SK-N-SH (cell line): Measurements from ENCODE around the gene AKT2. TPM values are rescaled to one million over a fixed set of nuclear protein-coding genes. Genes with fewer than 3 reads are reported as not detected.

Source experiments
- CTCF ChIA-PET: fragments of 300-600, 350-600 bp; formaldehyde crosslinking; extraction: SDS; loops from one replicate; lab custom pipeline; 2021; lab: Yijun Ruan, JAX
- POLR2A ChIA-PET: fragments of 350-600 bp; sonication (Branson Sonifier 250); formaldehyde crosslinking; extraction: SDS; loops from one replicate; lab custom pipeline; 2020; ENCODE audit warnings: antibody characterized with exemption, inconsistent platforms; lab: Yijun Ruan, JAX
- DNase-seq: peaks from one replicate; pipeline ENCODE4 v3.0.0; 2012
- H2AFZ ChIP-seq: fragments of 200-600 bp; sonication (generic); 2 replicates; pipeline ENCODE4 v1.8.1; 2016; ENCODE audit warnings: antibody characterized with exemption, mild to moderate bottlenecking, low read depth
- H3F3A ChIP-seq: fragments of 200-600 bp; sonication (generic); replicated peaks from 2 replicates; pipeline ENCODE3; 2016; ENCODE audit warnings: antibody characterized with exemption, mild to moderate bottlenecking; ENCODE audit not compliant: insufficient read depth
- H3K27ac ChIP-seq, 2 experiments: fragments of 200-500 bp in 1 of 2; fragments of 200-600 bp in 1 of 2; sonication (Bioruptor generic) in 1 of 2; sonication (generic), shearing (Covaris generic) in 1 of 2; 2 replicates each; pipeline versions ENCODE4 v1.5.1 to v1.6.1; 2014 to 2016; ENCODE audit warnings: low read depth in 2 of 2, inconsistent platforms in 1 of 2, low read length in 1 of 2, mild to moderate bottlenecking in 1 of 2, mixed read lengths in 1 of 2
- H3K27me3 ChIP-seq: fragments of 200-600 bp; sonication (generic), shearing (Covaris generic); 2 replicates; pipeline ENCODE4 v1.6.1; 2016; ENCODE audit warnings: mixed run types; ENCODE audit not compliant: insufficient read depth
- H3K36me3 ChIP-seq, 2 experiments: fragments of 200-500 bp in 1 of 2; fragments of 200-600 bp in 1 of 2; sonication (Bioruptor generic) in 1 of 2; sonication (generic) in 1 of 2; replicated peaks in 1 of 2; 2 replicates each; pipeline versions ENCODE3 to v1.5.1; 2014 to 2016; ENCODE audit warnings: low read length in 1 of 2, mild to moderate bottlenecking in 1 of 2; ENCODE audit not compliant: insufficient read depth in 2 of 2, control insufficient read depth in 1 of 2
- H3K4me1 ChIP-seq, 2 experiments: fragments of 200-500 bp in 1 of 2; fragments of 200-600 bp in 1 of 2; sonication (Bioruptor generic) in 1 of 2; sonication (generic), shearing (Covaris generic) in 1 of 2; 2 replicates each; pipeline versions ENCODE4 v1.5.1 to v1.6.1; 2014 to 2016; ENCODE audit warnings: low read depth in 1 of 2, low read length in 1 of 2, mixed run types in 1 of 2; ENCODE audit not compliant: insufficient read depth in 2 of 2, control insufficient read depth in 1 of 2
- H3K4me2 ChIP-seq: fragments of 200-600 bp; sonication (generic), shearing (Covaris generic); 2 replicates; pipeline ENCODE4 v1.6.1; 2017; ENCODE audit warnings: mixed run types
- H3K4me3 ChIP-seq, 2 experiments: fragments of 200-500 bp in 1 of 2; fragments of 200-600 bp in 1 of 2; sonication (Bioruptor generic) in 1 of 2; sonication (generic), shearing (Covaris generic) in 1 of 2; 2 replicates each; pipeline versions ENCODE4 v1.5.1 to v1.8.1; 2014 to 2016; ENCODE audit warnings: low read depth in 2 of 2, inconsistent platforms in 1 of 2, low read length in 1 of 2, mild to moderate bottlenecking in 1 of 2, mixed read lengths in 1 of 2, moderate library complexity in 1 of 2
- H3K79me2 ChIP-seq: fragments of 200-600 bp; sonication (generic); 2 replicates; pipeline ENCODE4 v1.8.1; 2017; ENCODE audit warnings: mild to moderate bottlenecking; ENCODE audit not compliant: insufficient read depth
- H3K9ac ChIP-seq: fragments of 200-600 bp; sonication (generic); 2 replicates; pipeline ENCODE4 v1.6.1; 2017; ENCODE audit warnings: mixed run types
- H3K9me2 ChIP-seq: fragments of 200-600 bp; sonication (generic); 2 replicates; pipeline ENCODE4 v1.6.1; 2017; ENCODE audit warnings: mixed run types
- H3K9me3 ChIP-seq: fragments of 200-600 bp; sonication (generic); 2 replicates; pipeline ENCODE4 v1.6.1; 2017; ENCODE audit warnings: mixed run types, mild to moderate bottlenecking, moderate library complexity
- H4K20me1 ChIP-seq: fragments of 200-600 bp; sonication (generic); 2 replicates; pipeline ENCODE4 v1.6.1; 2017; ENCODE audit warnings: mild to moderate bottlenecking, mixed run types; ENCODE audit not compliant: insufficient read depth
- CHD2 ChIP-seq: fragments of 150-350 bp; IDR thresholded peaks from 2 replicates; pipeline ENCODE4 v1.6.1; 2018; ENCODE audit warnings: low read length; ENCODE audit not compliant: partially characterized antibody
- FOXJ3 ChIP-seq: sonication (generic); formaldehyde crosslinking; IDR thresholded peaks from 2 replicates; pipeline ENCODE4 v1.5.1; 2020; ENCODE audit warnings: mild to moderate bottlenecking, missing genetic modification reagents
- GATA2 ChIP-seq: sonication (generic); formaldehyde crosslinking; IDR thresholded peaks from 2 replicates; pipeline ENCODE4 v1.5.0; 2020; ENCODE audit warnings: mild to moderate bottlenecking, missing genetic modification reagents
- JUND ChIP-seq: IDR thresholded peaks from 2 replicates; pipeline ENCODE4 v1.4.0; 2012
- MEF2A ChIP-seq: IDR thresholded peaks from 2 replicates; pipeline ENCODE4 v1.4.0; 2012; ENCODE audit warnings: low read depth, borderline replicate concordance
- NFIC ChIP-seq: IDR thresholded peaks from 2 replicates; pipeline ENCODE4 v1.4.0; 2012; ENCODE audit warnings: borderline replicate concordance
- POLR2AphosphoS5 ChIP-seq: IDR thresholded peaks from 2 replicates; pipeline ENCODE4 v1.6.1; 2012; ENCODE audit warnings: low read depth, low read length
- RAD21 ChIP-seq: IDR thresholded peaks from 2 replicates; pipeline ENCODE4 v1.6.1; 2012; ENCODE audit warnings: mild to moderate bottlenecking, low read length
- RFX5 ChIP-seq: IDR thresholded peaks from 2 replicates; pipeline ENCODE4 v1.6.1; 2012; ENCODE audit warnings: mild to moderate bottlenecking, improper control_type of control experiment, low read length
- SMC3 ChIP-seq: IDR thresholded peaks from 2 replicates; pipeline ENCODE4 v1.6.1; 2012; ENCODE audit warnings: low read depth, low read length, improper control_type of control experiment
- YY1 ChIP-seq: IDR thresholded peaks from 2 replicates; pipeline ENCODE4 v1.4.0; 2012; ENCODE audit warnings: low read depth, mild to moderate bottlenecking
- WGBS: methylation state at CpG from one replicate; pipeline ENCODE4 v1.1.6; 2017; ENCODE audit warnings: low lambda C conversion rate; 5-methylcytosine and 5-hydroxymethylcytosine counted together
- polyA plus RNA-seq, 3 experiments: library from polyadenylated mRNA; depleted of rRNA; stranded (reverse); fragments of >200 nt; gene quantifications; 2 replicates each; pipeline ENCODE4 v1.2.3, GENCODE V29; 2012
- TF ChIP-seq, protein P1 (sequence below): IDR thresholded peaks from 2 replicates; pipeline ENCODE4 v1.4.0; 2012; ENCODE audit warnings: low read depth, borderline replicate concordance
- TF ChIP-seq, protein P2 (sequence below): fragments of 150-350 bp; IDR thresholded peaks from 2 replicates; pipeline ENCODE4 v1.6.1; 2016; ENCODE audit warnings: mild to moderate bottlenecking, low read depth, low read length
- TF ChIP-seq, protein P3 (sequence below): IDR thresholded peaks from 2 replicates; pipeline ENCODE4 v1.6.1; 2012; ENCODE audit warnings: mild to moderate bottlenecking, low read depth, low read length, moderate library complexity
- TF ChIP-seq, protein P4 (sequence below): IDR thresholded peaks from 2 replicates; pipeline ENCODE4 v1.4.0; 2012; ENCODE audit warnings: low read depth, borderline replicate concordance

AKT2 gene
- polyA plus RNA-seq, 1 of the 3 experiments (the other 2 are of a cell fraction) = 99.8 TPM

DNA sequence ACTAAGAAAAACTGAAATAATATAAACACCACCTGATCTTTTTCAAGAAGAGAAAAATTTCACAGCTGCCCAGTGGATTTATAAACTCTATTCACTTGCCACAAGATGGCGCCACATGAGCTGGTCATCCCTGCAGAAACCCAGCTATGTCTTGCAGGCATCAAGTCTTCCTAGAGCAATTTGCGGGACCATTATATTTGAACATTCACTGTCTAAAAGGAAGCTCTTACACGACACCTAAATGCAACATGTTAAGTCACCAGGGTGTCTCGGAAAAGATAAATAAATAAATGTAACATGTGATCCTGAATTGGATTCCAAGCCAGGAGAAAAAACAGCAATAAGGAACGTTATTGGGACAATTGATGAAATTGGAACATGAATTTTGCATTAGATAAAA is 20.3 kb upstream of the AKT2 start (continued):
- TF ChIP-seq, protein P1, sequence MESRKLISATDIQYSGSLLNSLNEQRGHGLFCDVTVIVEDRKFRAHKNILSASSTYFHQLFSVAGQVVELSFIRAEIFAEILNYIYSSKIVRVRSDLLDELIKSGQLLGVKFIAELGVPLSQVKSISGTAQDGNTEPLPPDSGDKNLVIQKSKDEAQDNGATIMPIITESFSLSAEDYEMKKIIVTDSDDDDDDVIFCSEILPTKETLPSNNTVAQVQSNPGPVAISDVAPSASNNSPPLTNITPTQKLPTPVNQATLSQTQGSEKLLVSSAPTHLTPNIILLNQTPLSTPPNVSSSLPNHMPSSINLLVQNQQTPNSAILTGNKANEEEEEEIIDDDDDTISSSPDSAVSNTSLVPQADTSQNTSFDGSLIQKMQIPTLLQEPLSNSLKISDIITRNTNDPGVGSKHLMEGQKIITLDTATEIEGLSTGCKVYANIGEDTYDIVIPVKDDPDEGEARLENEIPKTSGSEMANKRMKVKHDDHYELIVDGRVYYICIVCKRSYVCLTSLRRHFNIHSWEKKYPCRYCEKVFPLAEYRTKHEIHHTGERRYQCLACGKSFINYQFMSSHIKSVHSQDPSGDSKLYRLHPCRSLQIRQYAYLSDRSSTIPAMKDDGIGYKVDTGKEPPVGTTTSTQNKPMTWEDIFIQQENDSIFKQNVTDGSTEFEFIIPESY = no peak
- no peak for TF ChIP-seq RFX5
- peak; percentile 91 for TF ChIP-seq RAD21
- no peak for TF ChIP-seq CHD2
- TF ChIP-seq SMC3 = peak; percentile 82
- TF ChIP-seq GATA2 (CRISPR knock-in tag) = no peak

DNA sequence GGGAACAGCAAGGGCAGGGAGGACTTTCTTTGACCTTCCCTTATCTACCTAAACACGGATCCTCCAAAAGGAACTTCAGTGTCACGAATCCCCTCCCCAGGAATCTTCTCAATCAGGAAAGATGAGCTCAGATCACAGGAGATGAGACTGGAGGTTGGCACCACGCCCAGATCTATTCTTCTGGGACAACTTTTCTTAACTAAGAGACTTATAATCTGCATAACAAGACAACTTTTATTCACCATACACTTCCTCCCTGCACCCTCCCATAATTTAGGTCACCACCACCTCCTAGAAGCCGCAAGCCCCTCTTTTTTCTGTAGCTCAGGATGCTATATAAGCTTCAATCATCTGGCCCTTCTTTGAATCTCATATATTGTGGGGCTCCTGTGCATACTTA is 19.2 kb upstream of the AKT2 start:
- no peak overlapping the region for H3K9ac ChIP-seq
- no peak for DNase-seq
- no peaks in the 10 kb centered on the region for H3K79me2 ChIP-seq
- no peaks in the 10 kb centered on the region for H3K9me2 ChIP-seq
- H3K4me2 ChIP-seq = no peak overlapping the region
- H4K20me1 ChIP-seq = no peaks in the 10 kb centered on the region
- H3K4me1 ChIP-seq = peaks cover 0 to 20% of the 10 kb centered on the region in 2 experiments; a peak in 1 of 4 replicates
- CTCF ChIA-PET = interaction anchor here (1.0 to 2.1 kb wide), 18 partner anchors 9 to 160 kb away, joined by 3 to 25 read pairs (median 6); partner anchors contain the start of genes BLVRB, C19orf47, PLD3 and SERTAD1
- H3F3A ChIP-seq = peaks cover 7% of the 10 kb centered on the region
- WGBS = 53% methylated on average over 4 of the region's 4 CpGs
- H3K27ac ChIP-seq = no peak overlapping the region
- H3K36me3 ChIP-seq = no peaks in the 10 kb centered on the region
- no peak overlapping the region for H3K4me3 ChIP-seq
- no peaks in the 10 kb centered on the region for H3K9me3 ChIP-seq
- no peak overlapping the region for H2AFZ ChIP-seq
- no peaks in the 10 kb centered on the region for H3K27me3 ChIP-seq
- TF ChIP-seq, protein P2, sequence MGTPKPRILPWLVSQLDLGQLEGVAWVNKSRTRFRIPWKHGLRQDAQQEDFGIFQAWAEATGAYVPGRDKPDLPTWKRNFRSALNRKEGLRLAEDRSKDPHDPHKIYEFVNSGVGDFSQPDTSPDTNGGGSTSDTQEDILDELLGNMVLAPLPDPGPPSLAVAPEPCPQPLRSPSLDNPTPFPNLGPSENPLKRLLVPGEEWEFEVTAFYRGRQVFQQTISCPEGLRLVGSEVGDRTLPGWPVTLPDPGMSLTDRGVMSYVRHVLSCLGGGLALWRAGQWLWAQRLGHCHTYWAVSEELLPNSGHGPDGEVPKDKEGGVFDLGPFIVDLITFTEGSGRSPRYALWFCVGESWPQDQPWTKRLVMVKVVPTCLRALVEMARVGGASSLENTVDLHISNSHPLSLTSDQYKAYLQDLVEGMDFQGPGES = no peak
- no peak for TF ChIP-seq FOXJ3 (CRISPR knock-in tag)
- no peak for TF ChIP-seq SMC3
- no peak for TF ChIP-seq MEF2A
- no peak for TF ChIP-seq JUND
- TF ChIP-seq, protein P3, sequence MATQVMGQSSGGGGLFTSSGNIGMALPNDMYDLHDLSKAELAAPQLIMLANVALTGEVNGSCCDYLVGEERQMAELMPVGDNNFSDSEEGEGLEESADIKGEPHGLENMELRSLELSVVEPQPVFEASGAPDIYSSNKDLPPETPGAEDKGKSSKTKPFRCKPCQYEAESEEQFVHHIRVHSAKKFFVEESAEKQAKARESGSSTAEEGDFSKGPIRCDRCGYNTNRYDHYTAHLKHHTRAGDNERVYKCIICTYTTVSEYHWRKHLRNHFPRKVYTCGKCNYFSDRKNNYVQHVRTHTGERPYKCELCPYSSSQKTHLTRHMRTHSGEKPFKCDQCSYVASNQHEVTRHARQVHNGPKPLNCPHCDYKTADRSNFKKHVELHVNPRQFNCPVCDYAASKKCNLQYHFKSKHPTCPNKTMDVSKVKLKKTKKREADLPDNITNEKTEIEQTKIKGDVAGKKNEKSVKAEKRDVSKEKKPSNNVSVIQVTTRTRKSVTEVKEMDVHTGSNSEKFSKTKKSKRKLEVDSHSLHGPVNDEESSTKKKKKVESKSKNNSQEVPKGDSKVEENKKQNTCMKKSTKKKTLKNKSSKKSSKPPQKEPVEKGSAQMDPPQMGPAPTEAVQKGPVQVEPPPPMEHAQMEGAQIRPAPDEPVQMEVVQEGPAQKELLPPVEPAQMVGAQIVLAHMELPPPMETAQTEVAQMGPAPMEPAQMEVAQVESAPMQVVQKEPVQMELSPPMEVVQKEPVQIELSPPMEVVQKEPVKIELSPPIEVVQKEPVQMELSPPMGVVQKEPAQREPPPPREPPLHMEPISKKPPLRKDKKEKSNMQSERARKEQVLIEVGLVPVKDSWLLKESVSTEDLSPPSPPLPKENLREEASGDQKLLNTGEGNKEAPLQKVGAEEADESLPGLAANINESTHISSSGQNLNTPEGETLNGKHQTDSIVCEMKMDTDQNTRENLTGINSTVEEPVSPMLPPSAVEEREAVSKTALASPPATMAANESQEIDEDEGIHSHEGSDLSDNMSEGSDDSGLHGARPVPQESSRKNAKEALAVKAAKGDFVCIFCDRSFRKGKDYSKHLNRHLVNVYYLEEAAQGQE = no peak
- no peak for TF ChIP-seq POLR2AphosphoS5
- no peak for TF ChIP-seq NFIC
- no peak for TF ChIP-seq CHD2
- TF ChIP-seq, protein P4, sequence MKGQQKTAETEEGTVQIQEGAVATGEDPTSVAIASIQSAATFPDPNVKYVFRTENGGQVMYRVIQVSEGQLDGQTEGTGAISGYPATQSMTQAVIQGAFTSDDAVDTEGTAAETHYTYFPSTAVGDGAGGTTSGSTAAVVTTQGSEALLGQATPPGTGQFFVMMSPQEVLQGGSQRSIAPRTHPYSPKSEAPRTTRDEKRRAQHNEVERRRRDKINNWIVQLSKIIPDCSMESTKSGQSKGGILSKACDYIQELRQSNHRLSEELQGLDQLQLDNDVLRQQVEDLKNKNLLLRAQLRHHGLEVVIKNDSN = no peak
- TF ChIP-seq YY1 = no peak
- TF ChIP-seq GATA2 (CRISPR knock-in tag) = no peak
- TF ChIP-seq RFX5 = no peak
- POLR2A ChIA-PET = no interaction called here
